ENCODE results near the gene PALD1. TPM values are rescaled to one million over a fixed set of nuclear protein-coding genes. Genes with fewer than 3 reads are reported as not detected.

The PALD1 gene
- total RNA-seq, 1 donor from 2014 or later = 6.9 TPM

GRCh38 chr10:70442332-70442988 lies 36.1 kb upstream of the PALD1 start:
- H3K27me3 ChIP-seq = no peaks in the 10 kb centered on the region
- H3K4me3 ChIP-seq = no peak overlapping the region
- H3K9me3 ChIP-seq = no peaks in the 10 kb centered on the region
- no peak for DNase-seq (ENCODE audit: extremely low spot score in 2 of 2)
- TF ChIP-seq, protein P1, sequence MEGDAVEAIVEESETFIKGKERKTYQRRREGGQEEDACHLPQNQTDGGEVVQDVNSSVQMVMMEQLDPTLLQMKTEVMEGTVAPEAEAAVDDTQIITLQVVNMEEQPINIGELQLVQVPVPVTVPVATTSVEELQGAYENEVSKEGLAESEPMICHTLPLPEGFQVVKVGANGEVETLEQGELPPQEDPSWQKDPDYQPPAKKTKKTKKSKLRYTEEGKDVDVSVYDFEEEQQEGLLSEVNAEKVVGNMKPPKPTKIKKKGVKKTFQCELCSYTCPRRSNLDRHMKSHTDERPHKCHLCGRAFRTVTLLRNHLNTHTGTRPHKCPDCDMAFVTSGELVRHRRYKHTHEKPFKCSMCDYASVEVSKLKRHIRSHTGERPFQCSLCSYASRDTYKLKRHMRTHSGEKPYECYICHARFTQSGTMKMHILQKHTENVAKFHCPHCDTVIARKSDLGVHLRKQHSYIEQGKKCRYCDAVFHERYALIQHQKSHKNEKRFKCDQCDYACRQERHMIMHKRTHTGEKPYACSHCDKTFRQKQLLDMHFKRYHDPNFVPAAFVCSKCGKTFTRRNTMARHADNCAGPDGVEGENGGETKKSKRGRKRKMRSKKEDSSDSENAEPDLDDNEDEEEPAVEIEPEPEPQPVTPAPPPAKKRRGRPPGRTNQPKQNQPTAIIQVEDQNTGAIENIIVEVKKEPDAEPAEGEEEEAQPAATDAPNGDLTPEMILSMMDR (IDR thresholded peaks at IDR 0.05) = no peak
- TF ChIP-seq POLR2AphosphoS5 (IDR thresholded peaks at IDR 0.05; ENCODE audit: insufficient read depth in 1 of 2, low read depth in 1 of 2) (no peak), POLR2A (IDR thresholded peaks at IDR 0.05) (no peak)
- peaks cover 24% of the 10 kb centered on the region for H3K4me1 ChIP-seq
- H3K27ac ChIP-seq = no peak overlapping the region
- H3K36me3 ChIP-seq = no peaks in the 10 kb centered on the region
- intact Hi-C loops (cut with DNase I) = no loop called here

- Histone ChIP-seq H3K4me3 (no peak overlapping the region), H3K27me3 (no peaks in the 10 kb centered on the region), H3K36me3 (no peaks in the 10 kb centered on the region), H3K9me3 (no peaks in the 10 kb centered on the region), H3K4me1 (peaks cover 24% of the 10 kb centered on the region), H3K27ac (no peak overlapping the region)
- intact Hi-C loops (cut with DNase I) = no loop called here
- DNase-seq (ENCODE audit: extremely low spot score in 2 of 2) = no peak
- TF ChIP-seq POLR2AphosphoS5 (IDR thresholded peaks at IDR 0.05; ENCODE audit: insufficient read depth in 1 of 2, low read depth in 1 of 2) (no peak), POLR2A (IDR thresholded peaks at IDR 0.05) (no peak)
- TF ChIP-seq, protein P1 (IDR thresholded peaks at IDR 0.05) = no peak
Observed at GRCh38 chr10:70444744-70445143, 33.8 kb upstream of the PALD1 start.

DNA sequence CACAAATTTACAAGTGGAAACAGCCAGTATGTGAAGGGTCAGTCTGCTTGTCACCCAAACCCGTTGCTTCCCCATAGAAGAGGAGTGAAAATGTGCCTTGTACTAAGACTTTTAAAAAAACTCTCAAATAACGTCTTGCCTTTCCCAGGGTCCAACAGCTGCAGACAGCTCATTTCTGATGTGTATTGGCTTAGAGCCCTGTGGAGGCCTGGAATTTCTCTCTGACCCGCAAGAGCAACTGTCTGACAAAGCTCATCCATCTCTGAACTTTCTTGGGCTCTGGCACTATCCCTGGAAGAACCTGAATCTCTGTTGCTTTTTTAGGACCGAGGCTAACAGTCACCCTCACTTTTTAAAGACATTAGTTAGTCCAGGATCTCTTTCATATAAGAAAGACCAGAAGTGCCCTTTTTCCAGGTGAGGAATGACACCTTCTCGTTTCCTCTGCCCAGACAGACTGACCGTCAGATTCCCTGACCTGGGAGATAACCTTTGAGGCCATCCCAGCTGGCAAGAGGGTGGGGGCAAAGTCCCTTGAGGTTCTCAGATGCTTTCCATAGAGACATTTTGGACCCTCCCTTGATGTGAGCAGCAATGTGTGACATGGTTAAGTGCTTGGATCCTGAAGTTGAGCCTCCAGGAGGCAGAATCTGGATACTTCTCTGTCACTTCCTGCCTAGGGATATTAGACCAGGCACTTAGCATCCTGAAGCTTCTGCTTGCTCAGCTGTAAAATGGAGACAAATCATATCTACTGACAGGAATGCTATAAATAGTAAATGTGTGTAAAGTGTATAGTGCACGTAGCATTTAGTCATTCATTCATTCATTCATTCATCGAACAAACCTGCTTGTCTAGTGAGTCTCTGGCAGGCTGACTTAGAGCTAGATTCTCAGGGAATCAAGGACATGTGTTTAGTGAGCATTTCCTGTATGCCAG lies 32.6 kb upstream of the PALD1 start:
- TF ChIP-seq POLR2AphosphoS5 (IDR thresholded peaks at IDR 0.05; ENCODE audit: insufficient read depth in 1 of 2, low read depth in 1 of 2) (no peak), POLR2A (IDR thresholded peaks at IDR 0.05) (no peak)
- no peak for DNase-seq (ENCODE audit: extremely low spot score in 2 of 2)
- H3K36me3 ChIP-seq = no peaks in the 10 kb centered on the region
- H3K27ac ChIP-seq = no peak overlapping the region
- peaks cover 16% of the 10 kb centered on the region for H3K4me1 ChIP-seq
- intact Hi-C loops (cut with DNase I) = no loop called here
- H3K27me3 ChIP-seq = no peaks in the 10 kb centered on the region
- H3K4me3 ChIP-seq = no peak overlapping the region
- no peaks in the 10 kb centered on the region for H3K9me3 ChIP-seq

DNA sequence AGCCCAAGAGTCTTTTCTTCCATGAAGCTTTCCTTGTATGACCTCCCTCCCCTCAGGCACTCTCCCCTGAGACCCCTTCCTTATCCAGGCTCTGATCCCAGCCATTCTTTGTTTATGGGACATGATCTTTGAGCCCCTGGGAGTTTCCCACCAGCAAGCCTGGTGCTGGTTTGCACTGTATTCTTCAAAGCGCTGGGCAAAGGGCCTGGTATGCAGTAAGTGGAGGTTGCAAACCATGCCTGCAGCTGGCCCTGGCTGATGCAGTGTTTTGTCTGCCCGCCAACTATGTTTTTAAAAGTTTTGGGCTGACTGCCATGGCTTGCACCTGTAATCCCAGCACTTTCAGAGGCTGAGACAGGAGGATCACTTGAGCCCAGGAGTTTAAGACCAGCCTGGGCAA lies 30.3 kb upstream of the PALD1 start:
- Histone ChIP-seq H3K9me3 (no peaks in the 10 kb centered on the region), H3K27me3 (no peaks in the 10 kb centered on the region), H3K27ac (no peak overlapping the region), H3K4me3 (no peak overlapping the region), H3K36me3 (no peaks in the 10 kb centered on the region), H3K4me1 (peaks cover 5% of the 10 kb centered on the region)
- TF ChIP-seq POLR2AphosphoS5 (IDR thresholded peaks at IDR 0.05; ENCODE audit: insufficient read depth in 1 of 2, low read depth in 1 of 2) (no peak), POLR2A (IDR thresholded peaks at IDR 0.05) (no peak)
- TF ChIP-seq, protein P1 (IDR thresholded peaks at IDR 0.05) = no peak
- no peak for DNase-seq (ENCODE audit: extremely low spot score in 2 of 2)
- intact Hi-C loops (cut with DNase I) = no loop called here

- Histone ChIP-seq H3K9me3 (no peaks in the 10 kb centered on the region), H3K27me3 (no peaks in the 10 kb centered on the region), H3K4me3 (no peak overlapping the region), H3K36me3 (no peaks in the 10 kb centered on the region), H3K27ac (no peak overlapping the region), H3K4me1 (peaks cover 14% of the 10 kb centered on the region)
- intact Hi-C loops (cut with DNase I) = no loop called here
- TF ChIP-seq, protein P1 (IDR thresholded peaks at IDR 0.05) = no peak
- TF ChIP-seq POLR2A (IDR thresholded peaks at IDR 0.05) = no peak
- no peak for TF ChIP-seq POLR2AphosphoS5 (IDR thresholded peaks at IDR 0.05; ENCODE audit: insufficient read depth in 1 of 2, low read depth in 1 of 2)
- no peak for DNase-seq (ENCODE audit: extremely low spot score in 2 of 2)
Observed at GRCh38 chr10:70455213-70455630, 23.3 kb upstream of the PALD1 start.
